NB4 (cell line): ENCODE data around the gene HNRNPA2B1.
"Not testable (repeated sequence)": the region's sequence is repeated elsewhere in the genome, so short reads cannot be mapped to it uniquely, and the experiment has no call there.

ENCODE experiments used
- DNase-seq: peaks from one replicate; pipeline ENCODE4 v3.0.0; 2010; ENCODE audit warnings: low read depth
- H3K4me3 ChIP-seq: one replicate; pipeline ENCODE4 v1.5.1; 2011; ENCODE audit warnings: mild to moderate bottlenecking, low read depth, low read length, moderate library complexity
- MYC ChIP-seq: IDR thresholded peaks from 2 replicates; pipeline ENCODE4 v1.6.1; 2011; ENCODE audit warnings: low read depth, low read length
- POLR2A ChIP-seq: IDR thresholded peaks from 2 replicates; pipeline ENCODE4 v1.6.1; 2011; ENCODE audit warnings: mild to moderate bottlenecking; ENCODE audit not compliant: insufficient read length; ENCODE audit errors: extremely low read depth
- TF ChIP-seq, protein P1 (sequence below): IDR thresholded peaks from one replicate; pipeline ENCODE4 v1.5.1; 2012; ENCODE audit warnings: low read depth, low read length
- TF ChIP-seq, protein P2 (sequence below): IDR thresholded peaks from 2 replicates; pipeline ENCODE4 v1.6.1; 2011; ENCODE audit warnings: low read depth, low read length

Gene HNRNPA2B1

DNA sequence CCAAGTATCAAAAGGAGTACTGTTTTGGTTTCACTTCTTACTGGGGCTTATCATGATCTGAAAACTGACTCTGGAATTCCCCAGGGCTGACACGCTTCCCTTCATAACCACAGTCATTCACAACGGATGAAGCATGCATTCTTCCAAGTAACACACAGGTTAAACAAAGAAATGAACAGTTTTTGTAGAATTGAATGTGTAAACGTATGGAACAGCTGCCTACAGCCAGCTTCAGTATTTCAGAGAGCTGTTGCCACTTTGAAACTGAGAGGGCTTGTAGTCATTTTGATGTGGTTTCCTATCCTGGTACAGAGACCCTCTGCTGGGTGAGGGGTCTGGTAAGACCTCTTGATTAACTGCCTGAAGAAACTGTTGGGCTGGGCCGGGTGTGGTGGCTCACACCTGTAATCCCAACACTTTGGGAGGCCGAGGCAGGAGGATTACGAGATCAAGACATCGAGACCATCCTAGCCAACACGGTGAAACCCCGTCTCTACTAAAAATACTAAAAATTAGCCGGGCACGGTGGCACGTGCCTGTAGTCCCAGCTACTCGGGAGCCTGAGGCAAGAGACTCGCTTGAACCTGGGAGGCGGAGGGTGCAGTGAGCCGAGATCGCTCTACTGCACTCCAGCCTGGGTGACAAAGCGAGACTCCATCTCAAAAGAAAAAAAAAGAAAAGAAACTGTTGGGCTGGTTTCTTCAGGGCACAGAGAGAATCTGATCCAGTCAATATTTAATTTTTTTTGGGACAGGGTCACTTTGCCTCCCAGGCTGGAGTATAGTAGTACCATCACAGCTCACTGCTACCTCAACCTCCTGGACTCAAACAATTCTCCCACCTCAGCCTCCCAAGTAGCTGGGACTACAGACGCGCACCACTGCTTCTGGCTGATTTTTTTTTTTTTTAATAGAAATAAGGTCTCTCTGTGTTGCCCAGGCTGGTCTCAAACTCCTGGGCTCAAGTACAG is 43.8 kb downstream of the HNRNPA2B1 start:
- H3K4me3 ChIP-seq: no peak overlapping the region
- TF ChIP-seq, protein P1, sequence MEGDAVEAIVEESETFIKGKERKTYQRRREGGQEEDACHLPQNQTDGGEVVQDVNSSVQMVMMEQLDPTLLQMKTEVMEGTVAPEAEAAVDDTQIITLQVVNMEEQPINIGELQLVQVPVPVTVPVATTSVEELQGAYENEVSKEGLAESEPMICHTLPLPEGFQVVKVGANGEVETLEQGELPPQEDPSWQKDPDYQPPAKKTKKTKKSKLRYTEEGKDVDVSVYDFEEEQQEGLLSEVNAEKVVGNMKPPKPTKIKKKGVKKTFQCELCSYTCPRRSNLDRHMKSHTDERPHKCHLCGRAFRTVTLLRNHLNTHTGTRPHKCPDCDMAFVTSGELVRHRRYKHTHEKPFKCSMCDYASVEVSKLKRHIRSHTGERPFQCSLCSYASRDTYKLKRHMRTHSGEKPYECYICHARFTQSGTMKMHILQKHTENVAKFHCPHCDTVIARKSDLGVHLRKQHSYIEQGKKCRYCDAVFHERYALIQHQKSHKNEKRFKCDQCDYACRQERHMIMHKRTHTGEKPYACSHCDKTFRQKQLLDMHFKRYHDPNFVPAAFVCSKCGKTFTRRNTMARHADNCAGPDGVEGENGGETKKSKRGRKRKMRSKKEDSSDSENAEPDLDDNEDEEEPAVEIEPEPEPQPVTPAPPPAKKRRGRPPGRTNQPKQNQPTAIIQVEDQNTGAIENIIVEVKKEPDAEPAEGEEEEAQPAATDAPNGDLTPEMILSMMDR: no peak
- TF ChIP-seq POLR2A (no peak), MYC (no peak)
- TF ChIP-seq, protein P2, sequence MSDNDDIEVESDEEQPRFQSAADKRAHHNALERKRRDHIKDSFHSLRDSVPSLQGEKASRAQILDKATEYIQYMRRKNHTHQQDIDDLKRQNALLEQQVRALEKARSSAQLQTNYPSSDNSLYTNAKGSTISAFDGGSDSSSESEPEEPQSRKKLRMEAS: no peak
- DNase-seq: peak; percentile 51

DNA sequence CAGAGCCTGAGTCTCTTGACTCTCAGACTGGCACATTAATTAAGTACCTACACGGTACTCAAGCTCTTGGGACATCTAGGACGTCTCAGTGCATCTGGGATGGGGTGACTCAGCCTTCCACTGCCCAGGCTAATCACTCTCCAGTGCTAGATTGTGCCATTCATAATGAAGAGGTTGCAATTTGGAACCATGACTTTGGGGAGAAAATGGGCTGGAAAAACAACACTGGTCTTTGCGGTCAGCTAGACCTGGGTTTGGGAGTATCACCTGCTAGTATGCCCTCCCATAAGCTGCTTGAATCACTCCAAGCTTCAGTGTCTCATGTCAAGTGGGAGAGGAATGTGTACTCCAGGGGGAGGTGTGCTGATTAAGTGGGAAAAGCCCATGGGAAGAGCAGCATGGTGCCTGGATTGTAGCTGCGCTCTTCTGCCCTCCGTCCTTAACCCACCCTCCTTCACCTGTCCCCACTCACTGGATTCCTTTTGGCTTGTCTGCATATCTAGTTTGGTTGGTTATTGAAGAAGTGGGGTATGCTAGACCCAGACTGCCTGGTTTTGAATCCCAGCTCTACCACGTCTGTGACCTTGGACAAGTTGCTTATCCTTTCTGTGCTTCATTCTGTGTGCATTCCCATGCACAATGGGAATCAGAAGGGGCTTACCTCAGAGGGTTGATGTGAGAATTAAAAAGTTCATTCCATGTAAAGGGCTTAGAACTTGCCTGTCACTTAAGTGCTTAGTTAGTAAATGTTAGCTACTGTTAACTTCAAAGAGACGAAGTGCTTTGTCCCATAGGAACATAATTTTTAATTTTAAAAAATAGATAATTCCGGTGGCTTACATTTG is 44.8 kb downstream of the HNRNPA2B1 start:
- DNase-seq: peak; percentile 58
- H3K4me3 ChIP-seq: no peak overlapping the region
- TF ChIP-seq, protein P2: no peak
- no peak for TF ChIP-seq MYC
- TF ChIP-seq POLR2A: no peak
- TF ChIP-seq, protein P1: no peak

DNA sequence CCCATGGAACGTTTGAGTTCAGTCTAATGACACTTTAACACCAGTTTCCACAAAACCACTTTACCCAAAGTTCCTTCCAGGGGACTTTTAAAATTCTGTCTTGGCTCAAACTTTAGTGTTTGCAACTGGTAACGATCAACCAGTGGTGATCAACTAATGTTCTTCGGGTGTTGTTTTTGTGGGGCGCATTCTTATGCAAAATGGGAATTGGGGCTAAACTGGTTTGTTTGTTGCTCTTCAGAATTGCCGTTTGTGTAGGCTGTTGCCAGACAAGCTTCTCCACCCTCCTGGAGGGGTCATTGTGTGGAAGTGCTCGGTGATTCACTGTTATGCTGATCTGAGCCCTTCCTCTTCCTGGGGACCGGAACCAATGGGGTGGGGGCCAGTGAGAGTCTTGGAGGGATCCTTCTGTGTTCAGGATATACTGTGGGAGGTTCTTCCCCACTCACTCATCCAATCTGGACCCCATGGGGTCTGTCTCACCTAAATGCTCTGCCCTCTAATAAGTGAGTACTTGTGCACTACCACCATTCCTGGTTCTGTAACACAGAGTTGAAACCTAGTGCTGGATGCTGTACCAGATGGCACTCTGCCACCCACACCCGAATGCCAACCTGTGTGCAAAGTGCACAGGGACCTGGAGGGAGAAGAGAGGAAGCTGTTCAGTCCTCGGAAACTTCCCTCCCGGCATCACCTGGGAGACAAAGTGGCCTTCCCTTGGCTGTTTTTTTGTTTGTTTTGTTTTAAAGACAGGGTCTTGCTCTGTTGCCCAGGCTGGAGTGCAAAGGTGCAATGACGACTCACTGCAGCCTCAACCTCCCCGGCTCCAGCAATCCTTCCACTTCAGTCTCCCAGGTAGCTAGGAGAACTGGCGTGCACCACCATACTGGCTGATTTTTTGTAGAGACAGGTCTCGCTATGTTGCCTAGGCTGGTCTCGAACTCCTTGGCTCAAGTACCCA is 46.4 kb downstream of the HNRNPA2B1 start:
- TF ChIP-seq MYC: no peak
- TF ChIP-seq, protein P2: no peak
- TF ChIP-seq POLR2A: no peak
- peak overlapping the region; percentile 37 for H3K4me3 ChIP-seq
- DNase-seq: peak; percentile 49

DNA sequence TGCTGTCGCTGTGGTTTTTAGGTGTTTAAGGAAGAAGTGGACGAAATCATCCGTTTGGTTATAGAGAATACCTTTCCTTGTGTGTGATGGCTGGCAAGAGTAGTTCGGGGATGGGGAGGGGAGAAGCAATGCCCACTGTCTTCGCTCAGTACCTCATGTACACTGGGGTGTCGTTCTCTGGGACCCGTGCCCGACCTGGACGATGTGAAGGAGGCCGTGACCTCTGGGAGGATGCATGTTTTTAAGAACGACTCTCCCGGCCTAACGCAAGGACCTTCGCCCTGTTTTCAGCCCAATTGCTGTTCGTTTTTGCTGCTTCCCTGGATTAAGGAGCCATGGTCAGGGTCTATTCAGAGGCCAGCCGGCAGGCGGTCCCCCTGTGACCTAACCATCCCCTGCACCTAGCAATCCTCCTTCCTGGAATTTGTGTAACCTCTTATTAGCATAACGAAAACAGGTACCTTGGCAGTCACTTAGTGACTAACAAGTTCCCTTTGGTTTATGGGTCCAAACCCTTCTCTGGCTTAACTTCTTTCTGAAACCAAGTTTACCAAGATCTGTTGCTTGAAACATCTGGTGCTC is 47.2 kb downstream of the HNRNPA2B1 start:
- H3K4me3 ChIP-seq: peak overlapping the region; percentile 37
- TF ChIP-seq, protein P2: no peak
- TF ChIP-seq POLR2A: no peak
- TF ChIP-seq MYC: no peak
- TF ChIP-seq, protein P1: no peak
- DNase-seq: peak; percentile 40

DNA sequence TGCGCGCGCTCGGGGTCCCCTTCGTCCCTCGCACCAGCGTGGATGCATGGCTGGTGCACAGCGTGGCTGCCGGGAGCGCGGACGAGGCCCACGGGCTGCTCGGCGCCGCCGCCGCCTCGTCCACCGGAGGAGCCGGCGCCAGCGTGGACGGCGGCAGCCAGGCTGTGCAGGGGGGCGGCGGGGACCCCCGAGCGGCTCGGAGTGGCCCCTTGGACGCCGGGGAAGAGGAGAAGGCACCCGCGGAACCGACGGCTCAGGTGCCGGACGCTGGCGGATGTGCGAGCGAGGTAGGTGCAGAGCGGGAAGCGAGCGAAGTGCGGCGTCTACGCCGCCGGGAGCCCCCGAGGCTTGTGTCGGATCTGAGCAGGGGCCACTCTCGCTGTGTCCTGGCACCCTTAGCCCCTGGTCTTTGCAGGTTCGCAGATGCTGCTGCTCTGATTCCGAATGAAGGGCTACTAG is 47.7 kb downstream of the HNRNPA2B1 start:
- not testable (repeated sequence) for DNase-seq
- H3K4me3 ChIP-seq: peak overlapping the region; percentile 37
